ENCODE results near the gene GJC2.
"Not testable (repeated sequence)": the region's sequence is repeated elsewhere in the genome, so short reads cannot be mapped to it uniquely, and the experiment has no call there.

Gene GJC2

DNA sequence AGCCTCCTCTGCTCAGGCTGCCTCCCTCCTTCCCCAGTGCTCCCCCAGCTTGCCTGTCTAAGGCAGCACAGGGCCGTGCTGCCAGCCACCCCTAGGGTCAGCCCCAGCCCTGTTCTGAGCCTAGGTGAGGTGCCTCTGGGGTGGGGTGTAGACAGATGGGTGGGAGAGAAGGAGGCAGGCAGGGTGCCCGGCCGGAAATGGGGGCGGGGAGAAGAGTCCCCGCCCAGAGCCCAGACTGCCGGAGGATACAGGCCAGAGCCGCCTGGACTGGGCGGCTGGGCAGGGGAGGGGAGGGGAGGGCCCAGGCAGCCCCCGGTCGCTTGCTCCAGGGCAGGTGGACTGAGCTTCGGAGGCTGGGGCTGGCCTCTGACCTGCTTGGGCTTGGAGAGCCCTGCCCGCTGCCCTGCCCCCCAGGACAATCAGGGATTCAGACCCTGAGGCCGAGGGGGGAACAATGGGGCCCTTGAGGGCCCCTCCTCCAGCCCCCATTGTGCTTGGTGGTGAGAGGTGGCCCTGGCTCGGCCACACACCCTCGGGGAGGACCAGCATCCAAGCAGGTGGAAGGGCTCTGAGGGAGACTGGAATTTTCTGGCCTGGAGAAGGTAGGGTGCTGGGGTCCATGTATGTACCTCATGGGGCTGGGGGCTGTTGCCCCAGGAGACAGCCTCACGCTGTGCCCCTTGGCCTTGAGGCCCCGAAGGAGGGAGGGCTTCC lies at the start of gene GJC2:
Gene GJC2 (plus strand): TSS at position 525 of the 714 bp plus-strand sequence. CDS start 7,829 bp downstream, outside the sequence.
- no peak for DNase-seq

DNA sequence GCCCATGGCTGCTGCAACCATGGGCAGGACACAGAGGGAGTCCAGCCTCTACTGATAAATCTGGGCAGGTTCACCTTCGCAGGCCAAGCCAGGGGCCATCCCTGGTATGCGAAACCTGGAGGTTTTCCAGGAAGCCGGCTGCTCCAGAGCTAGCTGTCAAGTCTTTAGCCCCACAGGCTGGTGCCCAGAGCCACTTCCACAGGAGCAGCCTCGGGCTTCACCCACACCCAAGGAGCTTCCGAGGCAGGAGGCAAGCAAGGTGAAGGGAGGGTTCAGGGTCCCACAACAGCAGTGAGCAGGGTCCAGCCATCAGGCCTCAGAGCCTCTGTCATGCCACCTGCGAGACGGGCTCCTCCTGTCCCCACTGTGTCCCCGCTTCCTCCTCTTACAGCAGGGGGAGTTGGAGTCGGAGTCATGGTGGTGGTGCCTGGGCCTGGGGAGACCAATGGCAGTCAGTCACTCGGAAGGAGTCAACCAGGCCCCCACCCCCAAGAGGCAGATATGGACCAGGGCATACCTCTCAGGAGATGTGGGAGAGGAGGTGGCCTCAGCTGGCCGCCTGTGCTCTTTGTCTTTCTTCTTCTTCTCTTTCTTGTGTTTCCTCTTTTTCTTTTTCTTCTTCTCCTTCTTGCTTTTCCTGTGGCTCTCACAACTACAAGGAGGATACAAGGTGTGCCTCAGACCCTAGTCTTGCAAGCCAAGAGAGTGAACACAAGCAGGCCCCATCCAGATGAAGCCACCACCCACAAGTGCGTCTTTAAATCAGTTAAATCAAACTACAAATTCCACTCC lies 48.7 kb upstream of the GJC2 start:
- no peak for DNase-seq

GRCh38 chr1:228101614-228101993 lies 48.1 kb upstream of the GJC2 start:
- DNase-seq = no peak

DNA sequence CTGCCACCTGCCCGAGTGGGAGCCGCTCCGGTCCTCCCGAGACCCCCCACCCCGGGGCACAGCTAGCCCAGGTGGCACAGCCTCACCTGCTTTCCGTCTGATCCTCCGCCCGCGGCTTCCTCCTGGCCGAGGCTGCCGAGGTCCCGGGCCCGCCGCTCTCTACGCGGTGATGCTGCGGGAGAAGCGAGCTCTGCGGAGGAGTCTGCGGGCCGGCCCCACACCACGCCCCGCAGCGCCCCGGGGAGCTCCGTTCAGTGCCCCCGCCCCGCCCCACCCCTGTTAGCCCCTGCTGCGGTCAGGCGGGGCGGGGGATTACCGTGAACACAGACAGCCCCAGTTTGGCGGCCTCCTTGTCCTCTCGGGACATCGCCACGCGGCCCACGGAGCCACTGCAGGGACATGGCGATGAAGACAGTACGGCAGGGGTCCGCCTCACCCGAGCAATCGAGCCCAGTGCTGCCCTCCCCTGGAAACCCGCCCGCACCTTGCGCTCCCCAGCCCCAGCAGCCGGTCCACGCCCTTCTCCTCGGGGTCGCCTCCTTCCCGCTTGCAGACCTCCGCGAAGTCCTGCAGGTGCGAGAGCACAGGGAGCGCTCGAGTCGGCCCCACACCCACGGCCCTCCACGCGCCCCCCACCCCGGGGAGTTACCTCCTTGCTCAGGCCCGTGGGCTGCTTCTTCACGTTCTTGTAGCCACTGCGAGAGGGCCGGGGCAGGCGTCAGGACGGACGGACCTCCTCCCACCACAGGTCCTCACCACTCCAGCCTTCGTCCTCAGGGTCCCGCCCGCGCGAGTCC lies 47.5 kb upstream of the GJC2 start:
- peak; percentile 51 for DNase-seq

GRCh38 chr1:228102791-228103620 lies 46.7 kb upstream of the GJC2 start, which contains the start of gene C1orf35:
Gene C1orf35 (minus strand): TSS chr1:228103325. CDS start chr1:228103227, 98 bp downstream.
- DNase-seq = peak; percentile 92

DNA sequence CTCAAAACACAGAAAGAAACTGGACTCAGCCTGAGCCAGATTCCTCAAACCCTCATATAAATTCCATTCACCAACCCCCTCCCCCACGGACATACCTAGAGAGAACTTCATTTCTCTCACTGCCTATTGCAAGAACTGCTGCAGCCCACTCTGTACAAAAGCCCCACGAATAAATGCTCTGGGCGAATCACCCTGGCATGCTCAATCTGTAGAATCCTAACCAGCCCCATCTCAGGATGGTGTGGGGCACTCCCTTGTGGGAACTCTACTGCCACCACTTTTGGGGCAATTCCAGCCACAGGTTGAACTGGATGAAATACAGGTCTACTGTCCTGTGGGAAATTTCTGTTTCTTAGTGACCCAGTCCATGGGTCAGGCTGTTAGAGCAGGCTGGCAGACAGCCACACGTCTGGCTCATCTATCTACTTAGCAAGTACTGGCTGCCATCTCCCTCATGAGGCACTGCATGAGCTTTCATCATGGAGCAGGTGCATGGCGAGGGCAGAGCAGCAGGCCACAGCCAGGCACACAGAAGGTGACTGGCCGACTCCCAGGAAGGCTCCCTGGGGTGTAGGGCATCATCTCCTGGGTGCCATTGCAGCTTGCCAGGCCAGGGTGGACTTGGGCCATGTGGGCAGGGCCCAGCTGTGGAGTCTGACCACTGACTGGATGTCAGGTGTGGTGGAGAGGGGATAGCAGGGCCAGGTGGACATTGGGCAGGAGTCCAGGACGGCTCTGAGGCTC lies 45.0 kb upstream of the GJC2 start:
- DNase-seq = no peak

DNA sequence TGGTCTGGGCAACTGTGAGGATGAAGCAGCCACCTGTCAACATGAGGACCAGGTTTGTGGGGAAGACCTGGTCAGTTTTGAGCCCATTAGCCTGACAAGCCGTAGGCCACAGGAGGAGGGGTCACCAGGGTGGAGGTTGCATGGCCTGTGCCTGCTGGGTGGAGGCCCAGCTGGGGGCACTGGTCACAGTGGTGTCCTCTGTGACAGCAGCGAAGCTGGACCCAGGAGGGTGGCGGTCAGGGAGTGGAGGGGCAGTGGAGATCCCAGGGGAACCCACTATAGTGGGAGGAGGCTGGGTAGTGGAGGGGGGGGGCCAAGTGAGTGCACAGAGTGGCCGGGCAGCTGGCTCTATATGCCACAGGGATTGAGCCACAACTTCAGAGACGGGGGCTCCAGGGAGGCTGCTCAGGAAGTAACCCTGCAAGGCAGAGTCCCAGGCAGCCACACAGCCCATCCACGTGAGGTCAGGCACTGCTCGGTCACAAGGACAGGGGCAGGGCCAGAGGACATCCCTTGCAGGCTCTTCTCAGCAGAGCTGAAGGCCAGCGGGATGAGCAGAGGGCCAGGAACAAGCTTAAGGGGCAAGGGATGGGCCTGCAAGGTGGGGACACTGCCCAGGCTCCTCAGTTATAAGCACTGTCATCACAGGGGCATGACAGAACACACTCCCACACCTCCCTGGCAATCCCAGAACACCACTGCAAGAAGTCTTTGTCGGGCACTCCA lies 44.3 kb upstream of the GJC2 start:
- no peak for DNase-seq

DNA sequence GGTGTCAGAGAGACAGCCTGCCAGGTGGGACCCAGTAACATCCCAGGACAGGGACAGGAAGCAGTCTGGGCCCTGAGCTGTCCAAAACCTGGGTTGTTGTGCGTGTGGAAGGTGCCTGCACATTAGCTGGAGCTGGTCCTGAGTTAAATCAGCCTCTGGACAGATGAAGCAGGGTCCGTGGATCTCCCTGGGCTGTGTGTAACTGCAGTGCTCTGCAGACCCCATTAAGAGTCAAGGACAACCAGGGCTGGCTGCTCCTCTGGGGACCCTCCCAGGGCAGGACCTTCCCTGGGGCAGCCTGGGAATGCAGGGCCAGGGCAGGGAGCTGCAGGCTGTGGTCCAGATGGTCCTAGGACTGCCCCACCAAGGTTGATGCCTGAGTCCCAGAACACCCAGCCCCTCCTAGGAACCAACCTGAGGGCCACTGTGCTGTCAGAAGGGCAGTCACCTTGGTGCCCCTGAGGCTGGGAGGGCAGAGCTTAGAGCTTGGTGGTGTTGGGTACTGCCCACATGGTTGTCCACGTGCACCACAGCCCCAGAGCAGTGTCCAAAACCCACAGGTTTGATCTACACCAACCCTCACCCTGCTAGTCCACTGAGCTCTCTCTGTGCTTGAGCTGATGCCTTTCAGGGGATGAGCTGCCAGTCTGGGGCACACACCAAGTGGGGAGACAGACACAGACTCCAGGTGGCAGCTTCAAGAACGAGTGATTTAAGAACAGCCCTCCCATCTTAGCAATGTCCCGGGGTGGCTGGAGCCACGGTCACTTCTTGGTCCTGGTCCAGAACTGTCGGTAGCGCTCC lies 43.5 kb upstream of the GJC2 start:
- no peak for DNase-seq

- no peak for DNase-seq
Observed at GRCh38 chr1:228106800-228107054, 43.0 kb upstream of the GJC2 start.

DNA sequence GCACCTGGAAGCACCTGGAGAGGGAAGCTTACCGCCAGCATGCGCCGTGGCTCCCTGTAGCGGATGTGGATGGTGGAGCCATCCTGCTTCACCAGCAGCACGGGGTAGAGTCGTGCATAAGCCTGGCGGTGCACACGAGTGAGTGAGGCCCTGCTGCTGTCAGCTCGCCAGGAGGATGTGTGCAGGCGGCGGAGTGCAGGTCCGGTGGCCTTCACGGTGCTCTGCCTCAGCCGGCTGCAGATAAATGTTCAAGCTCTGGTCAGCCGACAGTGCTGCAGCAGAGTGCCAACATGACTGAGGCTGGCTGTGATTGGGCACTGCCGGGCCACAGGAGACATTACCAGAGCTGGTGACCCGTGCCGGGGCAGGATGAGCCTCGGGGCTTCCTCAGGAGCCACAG lies 42.1 kb upstream of the GJC2 start:
- no peak for DNase-seq

DNA sequence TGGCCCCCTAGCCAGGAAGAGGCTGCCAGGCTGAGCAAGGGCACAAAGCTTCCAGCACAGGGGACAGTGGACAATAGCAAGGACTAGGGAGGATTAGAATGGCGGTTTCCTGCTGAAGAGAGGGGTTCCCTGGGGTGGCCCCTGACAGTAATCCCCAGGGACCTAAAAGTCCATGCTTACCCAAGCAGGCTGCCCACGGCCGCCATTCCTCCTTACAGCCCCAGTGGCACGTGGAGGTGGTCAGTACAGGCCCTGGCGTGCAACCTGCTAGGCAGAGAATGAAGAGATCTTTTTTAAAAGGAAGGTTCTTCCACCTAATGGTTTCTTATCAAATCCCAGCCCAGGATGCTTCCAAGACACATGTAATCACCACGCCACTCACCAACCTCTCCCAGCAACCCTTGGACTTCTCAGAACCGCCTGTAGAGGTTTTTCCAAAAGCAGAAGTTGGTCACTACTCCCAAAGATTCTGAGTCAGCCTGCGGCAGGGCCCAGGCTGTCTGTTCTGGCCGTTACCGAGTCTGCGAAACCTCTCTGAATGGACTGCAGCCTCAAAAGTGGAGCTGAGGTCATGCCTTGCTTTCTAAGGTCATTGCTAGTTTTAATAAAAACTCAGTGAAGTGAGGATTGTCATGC lies 41.6 kb upstream of the GJC2 start:
- no peak for DNase-seq

DNA sequence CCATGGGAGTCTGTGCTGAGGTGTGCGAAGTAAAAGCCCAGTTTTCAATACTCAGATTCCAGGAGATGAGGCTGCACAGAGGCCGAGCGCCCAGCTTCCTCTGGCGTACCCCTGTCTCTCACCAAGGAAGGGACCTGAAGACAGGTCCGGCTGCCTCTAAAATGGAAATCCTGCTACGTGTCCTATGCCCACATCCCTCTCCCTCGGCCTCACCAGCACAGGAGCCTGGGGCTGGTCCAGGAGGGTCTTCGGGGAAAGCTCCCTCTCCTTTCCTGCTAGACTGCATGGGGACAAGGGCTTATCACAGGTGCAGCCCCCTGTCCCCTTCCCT lies 41.0 kb upstream of the GJC2 start:
- no peak for DNase-seq

GRCh38 chr1:228109073-228109961 lies 40.4 kb upstream of the GJC2 start, which contains the start of gene MRPL55:
Gene MRPL55 (minus strand): TSS chr1:228109299. CDS start chr1:228108260, 1,039 bp downstream.
- DNase-seq = peak; percentile 95

DNA sequence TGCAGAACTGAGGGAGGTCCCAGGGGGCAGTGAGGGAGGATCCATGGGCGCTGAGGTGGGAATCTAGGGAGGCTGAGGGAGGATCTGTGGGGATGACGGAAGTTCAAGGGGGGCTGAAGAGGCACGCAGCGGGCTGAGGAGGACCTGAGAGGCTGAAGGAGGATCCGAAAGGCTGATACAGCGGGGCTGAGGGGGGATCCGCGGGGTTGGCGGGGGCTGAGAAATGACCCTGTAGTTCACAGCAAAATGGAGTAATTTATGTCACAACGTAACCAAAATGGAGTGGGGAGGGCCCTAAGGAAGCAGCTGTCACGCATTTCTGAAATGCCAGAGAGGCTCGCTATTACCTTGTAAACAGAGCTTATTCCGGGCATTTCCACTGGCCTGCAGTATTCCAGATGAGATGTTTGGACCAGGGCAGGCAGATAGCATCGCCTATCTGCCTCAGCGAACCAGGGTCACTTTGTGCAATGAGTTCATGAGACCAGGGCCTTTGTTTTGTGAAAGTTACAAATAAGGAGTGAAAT lies 39.7 kb upstream of the GJC2 start:
- DNase-seq = no peak

DNA sequence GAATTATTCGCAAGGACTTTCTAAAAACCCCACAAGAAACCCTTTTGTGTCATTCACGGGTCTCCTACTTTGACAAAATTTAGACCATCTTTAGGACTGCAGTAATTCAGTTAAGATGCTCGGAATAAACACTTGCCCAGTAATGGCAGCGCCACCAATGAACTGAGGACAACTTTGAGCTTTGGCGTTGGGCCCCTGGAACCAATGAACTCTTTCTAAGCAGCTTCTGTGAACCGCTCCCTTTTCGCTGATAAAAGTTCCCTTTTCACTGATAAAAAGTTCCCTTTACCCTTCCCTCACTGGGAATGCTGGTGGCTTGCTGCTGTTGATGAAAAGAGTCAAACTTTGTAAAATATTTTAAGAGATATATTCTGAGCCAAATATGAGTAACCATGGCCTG lies 39.2 kb upstream of the GJC2 start:
- no peak for DNase-seq

- DNase-seq = not testable (repeated sequence)
Observed at GRCh38 chr1:228111315-228111714, 38.4 kb upstream of the GJC2 start.

DNA sequence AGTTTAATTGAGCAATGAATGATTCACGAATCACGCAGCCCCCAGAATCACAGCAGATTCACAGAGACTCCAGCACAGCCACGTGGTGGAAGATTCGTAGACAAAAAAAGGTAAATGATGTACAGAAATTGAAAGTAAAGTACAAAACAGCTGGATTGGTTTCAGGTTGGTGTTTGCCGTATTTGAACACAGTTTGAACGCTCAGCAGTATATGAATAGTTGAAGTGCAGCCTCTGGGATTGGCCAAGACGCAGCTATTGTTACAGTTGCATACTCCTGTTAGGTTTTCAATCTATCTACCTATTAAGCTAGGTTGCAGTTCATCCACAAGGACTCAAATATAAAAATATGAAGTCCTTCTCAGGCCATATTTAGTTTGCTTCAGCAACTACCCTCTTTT lies 37.6 kb upstream of the GJC2 start:
- no peak for DNase-seq

GRCh38 chr1:228112617-228113016 lies 37.1 kb upstream of the GJC2 start:
- no peak for DNase-seq

GRCh38 chr1:228114827-228115226 lies 34.9 kb upstream of the GJC2 start:
- no peak for DNase-seq

Data from NCI-H2107 (cell line).